ENCODE data around the gene HIPK2.

GRCh38 chr7:139718859-139719258, 58.9 kb downstream of the HIPK2 start:
- TF ChIP-seq CTCF (IDR thresholded peaks at IDR 0.05) (no peak), POLR2A (IDR thresholded peaks at IDR 0.05) (no peak)
